Stomach (tissue), 9 donors: ENCODE data around the gene RCL1. TPM values are rescaled to one million over a fixed set of nuclear protein-coding genes. Genes with fewer than 3 reads are reported as not detected.

Experiments
- DNase-seq, 2 donors: peaks; one replicate each; pipeline versions ENCODE4 v3.0.0 to v3.0.0-alpha.2; 2013 to 2019
- H3K27ac ChIP-seq, 5 donors: fragments of 200-600 bp in 4 of 5; sonication (generic) in 4 of 5; one replicate each; pipeline ENCODE4 v1.5.1; 2013 to 2019; ENCODE audit warnings: mild to moderate bottlenecking in 1 of 5, moderate library complexity in 1 of 5
- H3K27me3 ChIP-seq, 3 donors: fragments of 200-600 bp; sonication (generic); one replicate each; pipeline ENCODE4 v1.5.1; 2017 to 2019; ENCODE audit warnings: mixed run types in 1 of 3
- H3K36me3 ChIP-seq, 4 donors: fragments of 200-600 bp; sonication (generic); 1 replicate in 3 of 4; 2 replicates in 1 of 4; pipeline ENCODE4 v1.5.1; 2016 to 2019
- H3K4me1 ChIP-seq, 4 donors: fragments of 200-600 bp; sonication (generic); one replicate each; pipeline ENCODE4 v1.5.1; 2016 to 2019
- H3K4me3 ChIP-seq, 4 donors: fragments of 200-600 bp; sonication (generic) in 3 of 4; one replicate each; pipeline ENCODE4 v1.5.1; 2016 to 2019; ENCODE audit warnings: mild to moderate bottlenecking in 1 of 4
- H3K9me3 ChIP-seq, 4 donors: fragments of 200-600 bp; sonication (generic); one replicate each; pipeline ENCODE4 v1.5.1; 2016 to 2019
- CTCF ChIP-seq, 7 experiments: fragments of 450-650 bp in 4 of 7; fragments of 200-600 bp in 3 of 7; sonication (generic) in 3 of 7; IDR thresholded peaks; one replicate each; pipeline ENCODE4 v1.5.1; 2016 to 2019; ENCODE audit warnings: antibody characterized with exemption in 7 of 7, control low read depth in 2 of 7, mild to moderate bottlenecking in 1 of 7
- EP300 ChIP-seq: sonication (generic); formaldehyde crosslinking; IDR thresholded peaks from one replicate; pipeline ENCODE4 v1.6.1; 2017; ENCODE audit warnings: antibody characterized with exemption
- POLR2A ChIP-seq, 4 donors: fragments of 450-650 bp; IDR thresholded peaks; one replicate each; pipeline ENCODE4 v1.6.1; 2016; ENCODE audit warnings: antibody characterized with exemption in 4 of 4, control low read depth in 2 of 4, mild to moderate bottlenecking in 1 of 4, moderate library complexity in 1 of 4
- POLR2AphosphoS5 ChIP-seq, 3 donors: sonication (generic); formaldehyde crosslinking; IDR thresholded peaks; one replicate each; pipeline ENCODE4 v1.6.1; 2016; ENCODE audit warnings: antibody characterized with exemption in 3 of 3
- WGBS, 5 donors: extraction: QIAGEN DNeasy Blood & Tissue Kit in 3 of 5; methylation state at CpG; one replicate each; pipeline versions ENCODE4 v1.1.5 to v1.1.7; 2013 to 2018; 5-methylcytosine and 5-hydroxymethylcytosine counted together
- intact Hi-C: fragments of 100-400 bp; cut with DNase I; formaldehyde crosslinking; loops from one replicate; pipeline ENCODE4 v1.15.1; 2023; ENCODE audit warnings: low total_unique reads
- polyA plus RNA-seq, 3 donors: library from polyadenylated mRNA; stranded (reverse); fragments of 200-250 nt; gene quantifications; one replicate each; pipeline ENCODE4 v1.2.3, GENCODE V29; 2013
- total RNA-seq, 5 donors: library from RNA; depleted of rRNA; stranded (reverse); fragments of >200 nt; gene quantifications; one replicate each; pipeline versions ENCODE4 v1.1.0 to v1.2.3, GENCODE V29; 2014 to 2016
- donor health status: healthy with polysubstance abuse.
- donor health status: Bipolar disorder and iron deficiency.
- donor health status: healthy.

The RCL1 gene
- total and polyA plus RNA-seq, 8 donors, result 11.7 to 38.7 (median 14.5) TPM

- Histone ChIP-seq H3K9me3 (no peaks in the 10 kb centered on the region), H3K27ac (no peak overlapping the region), H3K27me3 (no peaks in the 10 kb centered on the region), H3K36me3 (peaks cover 0 to 28% (median 14%) of the 10 kb centered on the region in 4 donors), H3K4me1 (peaks cover 9 to 26% (median 16%) of the 10 kb centered on the region in 4 donors), H3K4me3 (no peak overlapping the region)
- 53 to 85% (median 68%) methylated on average over 1 of the region's 1 CpG for WGBS, 5 donors
- no peak for DNase-seq
- intact Hi-C loops, result no loop called here
- no peak for TF ChIP-seq CTCF (IDR thresholded peaks at IDR 0.05)
- no peak for TF ChIP-seq POLR2A (IDR thresholded peaks at IDR 0.05)
- no peak for TF ChIP-seq EP300
- no peak for TF ChIP-seq POLR2AphosphoS5 (IDR thresholded peaks at IDR 0.05)
Measured at GRCh38 chr9:4829969-4830368, 37.2 kb downstream of the RCL1 start.

GRCh38 chr9:4830699-4831098 lies 38.0 kb downstream of the RCL1 start:
- Histone ChIP-seq H3K27me3 (no peaks in the 10 kb centered on the region), H3K4me1 (peaks cover 9 to 26% (median 16%) of the 10 kb centered on the region in 4 donors), H3K36me3 (peaks cover 0 to 32% (median 19%) of the 10 kb centered on the region in 4 donors), H3K9me3 (no peaks in the 10 kb centered on the region), H3K27ac (no peak overlapping the region), H3K4me3 (no peak overlapping the region)
- DNase-seq, result no peak
- intact Hi-C loops, result no loop called here
- TF ChIP-seq CTCF (IDR thresholded peaks at IDR 0.05) (no peak), EP300 (no peak), POLR2A (IDR thresholded peaks at IDR 0.05) (no peak), POLR2AphosphoS5 (IDR thresholded peaks at IDR 0.05) (no peak)
- 77 to 89% (median 79%) methylated on average over 5 of the region's 5 CpGs for WGBS, 5 donors

- intact Hi-C loops, result no loop called here
- no peak for DNase-seq
- Histone ChIP-seq H3K4me1 (peaks cover 9 to 26% (median 16%) of the 10 kb centered on the region in 4 donors), H3K4me3 (no peak overlapping the region), H3K9me3 (no peaks in the 10 kb centered on the region), H3K36me3 (peaks cover 0 to 34% (median 22%) of the 10 kb centered on the region in 4 donors), H3K27ac (no peak overlapping the region), H3K27me3 (no peaks in the 10 kb centered on the region)
- TF ChIP-seq POLR2A (IDR thresholded peaks at IDR 0.05), result no peak
- no peak for TF ChIP-seq POLR2AphosphoS5 (IDR thresholded peaks at IDR 0.05)
- TF ChIP-seq CTCF (IDR thresholded peaks at IDR 0.05), result no peak
- TF ChIP-seq EP300, result no peak
- 89 to 94% (median 93%) methylated on average over 5 of the region's 5 CpGs for WGBS, 5 donors
Measured at GRCh38 chr9:4831119-4831518, 38.4 kb downstream of the RCL1 start.

GRCh38 chr9:4831944-4832343 lies 39.2 kb downstream of the RCL1 start:
- no peaks in the 10 kb centered on the region for H3K9me3 ChIP-seq
- no peak overlapping the region for H3K4me3 ChIP-seq
- 67 to 80% (median 70%) methylated on average over 3 of the region's 3 CpGs for WGBS, 5 donors
- DNase-seq, result no peak
- intact Hi-C loops, result no loop called here
- H3K27me3 ChIP-seq, result no peaks in the 10 kb centered on the region
- H3K27ac ChIP-seq, result no peak overlapping the region
- H3K36me3 ChIP-seq, result peaks cover 0 to 35% (median 21%) of the 10 kb centered on the region in 4 donors
- H3K4me1 ChIP-seq, result peaks cover 9 to 26% (median 16%) of the 10 kb centered on the region in 4 donors
- TF ChIP-seq EP300 (no peak), POLR2A (IDR thresholded peaks at IDR 0.05) (no peak), POLR2AphosphoS5 (IDR thresholded peaks at IDR 0.05) (no peak), CTCF (IDR thresholded peaks at IDR 0.05) (no peak)
